ENCODE results near the gene VASH2.

Gene VASH2

DNA sequence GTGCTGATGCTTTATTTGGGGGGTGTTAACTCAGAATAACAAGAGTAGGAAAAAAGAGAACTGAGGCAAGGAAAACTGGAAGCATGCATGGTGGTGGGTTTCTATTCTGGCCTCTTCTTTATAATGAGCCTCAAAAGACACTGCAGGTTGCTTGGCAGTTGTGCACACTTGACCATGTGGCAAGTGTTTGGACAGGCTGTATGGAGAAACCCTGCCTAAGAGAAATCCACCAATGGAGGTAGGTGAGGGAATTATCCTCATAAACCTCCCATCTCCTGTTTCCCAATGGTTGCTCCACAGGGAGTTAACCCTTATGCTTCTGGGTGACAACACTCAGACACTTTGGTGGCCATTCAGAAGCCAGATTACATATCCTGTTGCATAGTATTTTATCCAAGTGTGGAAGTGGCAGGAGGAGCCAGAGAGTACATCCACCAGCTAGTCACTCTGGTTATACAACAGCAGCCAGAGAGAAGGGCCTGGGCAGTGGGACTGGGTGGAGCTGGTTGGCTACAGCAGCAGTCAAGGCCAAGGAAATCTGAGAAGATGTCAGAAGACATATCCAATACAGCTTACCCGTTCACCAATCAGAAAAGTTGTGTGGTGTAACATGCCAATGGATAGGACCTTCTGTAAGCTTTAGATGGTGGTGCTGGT, 16.4 kb upstream of the VASH2 start:
- no peak for DNase-seq

- DNase-seq, result no peak
These were observed 14.9 kb upstream of the VASH2 start for GRCh38 chr1:212935387-212935981.

DNA sequence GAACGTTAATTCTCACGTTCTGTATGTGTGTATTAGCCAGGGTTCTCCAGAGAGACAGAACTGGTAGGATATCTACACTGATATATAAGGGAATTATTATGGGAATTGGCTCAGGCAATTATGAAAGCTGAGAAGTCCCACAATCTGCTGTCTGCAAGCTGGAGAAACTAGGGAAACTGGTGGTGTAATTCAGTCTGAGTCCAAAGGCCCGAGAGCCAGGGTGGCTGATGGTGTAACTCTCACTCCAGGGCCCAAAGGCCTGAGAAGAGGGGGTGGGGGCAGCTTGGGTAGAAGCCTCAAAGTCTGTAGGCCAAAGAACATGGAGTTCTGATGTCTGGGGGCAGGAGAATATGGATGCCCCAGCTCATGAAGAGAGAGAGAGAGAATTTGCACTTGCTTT, 13.3 kb upstream of the VASH2 start:
- no peak for DNase-seq

DNA sequence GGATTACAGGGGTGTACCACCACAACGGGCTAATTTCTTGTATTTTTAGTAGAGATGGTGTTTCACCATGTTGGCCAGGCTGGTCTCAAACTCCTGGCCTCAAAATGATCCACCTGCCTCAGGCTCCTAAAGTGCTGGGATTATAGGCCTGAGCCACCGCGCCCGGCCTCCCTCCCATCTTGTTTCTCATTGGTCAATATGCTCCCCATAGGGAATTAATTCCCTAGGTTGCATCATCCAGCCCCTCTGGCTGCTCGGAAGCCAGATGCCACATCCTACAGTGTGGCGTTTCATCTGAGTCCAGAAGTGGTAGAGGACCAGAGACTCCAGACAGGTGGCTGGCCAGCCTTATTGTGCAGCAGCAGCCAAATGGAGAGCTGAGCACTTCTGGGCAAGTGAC, 11.5 kb upstream of the VASH2 start:
- no peak for DNase-seq

DNA sequence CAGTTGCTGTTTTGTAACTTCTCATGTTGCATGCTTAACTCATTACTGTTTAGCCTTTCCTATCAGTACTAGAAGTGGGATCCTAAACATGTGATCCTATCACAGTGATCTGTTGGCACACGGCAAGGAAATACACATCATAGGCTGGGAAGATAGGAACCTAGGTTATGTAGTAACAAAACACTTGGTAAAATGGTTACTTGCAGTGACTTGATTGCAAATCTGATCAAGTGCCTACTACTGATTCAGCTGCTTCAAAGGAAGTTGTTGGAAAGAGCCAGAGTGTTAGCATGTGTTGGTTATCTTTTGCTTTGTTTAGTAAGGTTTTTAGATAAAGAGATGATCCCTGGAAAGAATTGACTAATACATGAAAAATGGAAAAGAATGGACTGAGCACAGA, 8.9 kb upstream of the VASH2 start:
- DNase-seq, result no peak

DNA sequence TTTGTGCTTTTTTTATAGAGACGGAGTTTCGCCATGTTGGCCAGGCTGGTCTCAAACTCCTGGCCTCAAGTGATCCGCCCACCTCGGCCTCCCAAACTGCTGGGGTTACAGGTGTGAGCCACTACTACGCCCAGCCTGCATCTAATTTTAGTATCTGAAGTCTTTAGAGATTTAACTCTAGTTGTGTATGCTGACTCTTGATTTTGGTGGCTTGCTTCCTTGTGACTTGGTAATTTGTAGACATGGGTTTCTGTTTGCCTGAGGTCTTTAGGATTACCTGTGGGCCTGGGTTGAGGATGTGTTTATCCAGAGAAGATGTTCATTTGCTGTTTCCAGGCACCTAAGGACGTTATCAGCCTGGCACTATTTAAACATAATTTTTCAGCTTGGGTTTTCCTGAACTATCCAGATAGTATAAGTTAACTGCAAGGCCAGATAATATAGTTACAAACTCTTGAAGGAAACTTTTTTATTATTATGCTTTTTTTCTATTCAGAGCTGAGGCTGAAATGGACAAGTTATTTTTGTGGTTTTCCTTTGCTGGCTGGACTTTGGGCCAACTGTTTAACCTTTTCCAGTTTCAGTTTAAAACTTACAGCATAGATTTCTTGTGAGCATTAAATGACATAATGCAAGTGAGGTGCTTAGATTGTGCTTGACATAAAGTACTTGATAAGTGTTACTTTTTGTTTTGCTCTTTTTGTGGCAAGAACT, 7.5 kb upstream of the VASH2 start:
- DNase-seq, result no peak

DNA sequence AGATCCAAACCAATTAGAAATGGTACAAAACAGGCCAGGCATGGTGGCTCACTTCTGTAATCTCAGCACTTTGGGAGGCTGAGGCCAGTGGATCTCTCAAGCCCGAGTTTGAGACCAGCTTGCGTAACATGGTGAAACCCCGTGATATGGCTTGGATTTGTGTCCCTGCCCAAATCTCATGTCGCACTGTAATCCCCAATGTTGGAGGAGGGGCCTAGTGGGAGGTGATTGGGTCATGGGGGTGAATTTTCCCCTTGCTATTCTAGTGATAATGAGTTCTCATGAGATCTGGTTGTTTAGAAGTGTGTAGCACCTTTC, 7.0 kb upstream of the VASH2 start:
- no peak for DNase-seq

GRCh38 chr1:212944229-212944901, 6.0 kb upstream of the VASH2 start:
- DNase-seq, result no peak

- no peak for DNase-seq
These were observed 5.3 kb upstream of the VASH2 start for GRCh38 chr1:212945056-212945455.

DNA sequence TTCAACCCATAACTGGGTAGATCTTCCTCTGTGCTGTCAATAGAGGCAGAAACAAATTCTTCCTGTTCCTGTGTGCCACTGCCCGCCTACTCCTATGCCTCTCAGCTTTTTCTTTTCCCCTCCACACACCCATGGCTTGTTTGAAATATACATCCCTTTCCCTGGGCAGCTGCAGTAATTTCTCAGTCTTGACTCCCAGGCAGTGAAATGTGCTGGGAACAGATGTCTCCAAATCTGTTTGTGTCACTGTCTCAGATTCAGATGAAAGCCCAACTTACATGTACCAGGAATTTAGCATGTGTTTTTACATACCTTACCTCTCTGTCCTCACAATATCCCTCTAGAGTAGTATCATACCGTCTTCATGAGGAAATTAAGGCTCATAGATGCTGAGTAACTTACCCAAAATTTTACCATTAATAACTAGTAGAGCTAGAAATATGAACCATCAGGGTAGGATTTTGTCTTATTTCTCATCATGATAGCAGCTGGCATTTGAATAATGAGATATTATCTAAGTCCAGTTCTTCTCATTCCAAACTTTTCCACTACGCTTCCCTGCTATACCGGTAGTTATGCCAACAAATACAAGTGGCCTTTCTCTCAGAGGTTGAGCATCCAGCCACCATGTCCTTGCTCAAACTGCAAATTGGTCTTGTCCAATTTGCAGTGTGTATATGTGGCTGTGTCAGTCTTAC, 4.7 kb upstream of the VASH2 start:
- no peak for DNase-seq

- no peak for DNase-seq
These were observed 3.5 kb upstream of the VASH2 start for GRCh38 chr1:212946872-212947271.

DNA sequence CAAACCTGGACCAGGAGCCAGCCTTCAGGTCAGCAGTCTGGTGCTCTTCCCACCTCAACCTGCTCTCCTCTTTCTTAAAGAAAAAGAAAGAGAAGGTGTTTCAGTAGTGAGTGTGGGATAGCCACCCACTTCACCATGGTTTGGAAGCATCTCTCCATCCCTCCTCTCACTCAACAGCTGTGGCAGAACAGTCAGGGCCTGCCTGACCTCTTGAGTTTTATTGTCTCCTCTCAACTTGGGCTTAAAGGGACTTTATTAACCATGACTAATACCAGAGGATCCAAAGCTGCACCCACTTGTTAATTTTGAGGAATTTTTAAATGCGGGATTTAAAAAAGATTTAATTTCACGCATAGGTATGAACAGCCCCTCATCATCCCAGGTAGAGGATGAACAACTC, 570 bp upstream of the VASH2 start:
- no peak for DNase-seq

GRCh38 chr1:212951126-212951946, 995 bp downstream of the VASH2 start:
- no peak for DNase-seq

DNA sequence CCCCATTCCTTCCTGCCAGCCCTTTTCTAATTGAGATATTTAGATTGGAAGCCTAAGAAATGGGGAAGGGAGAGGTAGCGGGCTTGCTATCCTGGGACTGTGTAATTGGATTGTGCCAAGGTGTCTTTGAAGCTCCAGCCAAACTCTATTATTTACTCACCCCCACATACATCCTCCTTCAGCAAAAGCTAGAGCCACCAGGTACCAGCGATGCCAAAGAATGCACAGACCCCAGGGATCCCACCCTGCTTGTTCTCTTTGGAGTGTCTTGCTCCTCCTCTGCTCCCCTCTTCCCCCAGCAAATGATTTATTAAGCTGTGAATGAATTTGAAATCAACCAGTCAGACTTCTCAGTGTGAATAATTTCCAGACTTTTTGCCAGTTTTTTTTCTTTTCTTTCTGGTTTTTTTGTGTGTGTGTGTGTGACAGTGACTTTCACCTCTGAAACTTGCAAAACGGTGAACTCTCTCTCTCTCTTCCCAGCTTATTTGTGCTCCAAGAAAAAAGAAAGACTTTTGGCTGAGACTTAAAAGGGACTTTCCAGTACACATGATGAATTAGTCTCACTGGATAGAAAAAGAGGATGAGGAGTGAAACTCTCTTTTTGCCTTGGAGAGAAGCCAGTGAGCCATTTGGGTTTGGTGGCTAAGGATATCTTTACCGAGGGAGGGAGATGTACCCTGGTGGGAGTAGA, 1.8 kb downstream of the VASH2 start:
- no peak for DNase-seq

GRCh38 chr1:212952641-212952976, 2.3 kb downstream of the VASH2 start:
- no peak for DNase-seq

DNA sequence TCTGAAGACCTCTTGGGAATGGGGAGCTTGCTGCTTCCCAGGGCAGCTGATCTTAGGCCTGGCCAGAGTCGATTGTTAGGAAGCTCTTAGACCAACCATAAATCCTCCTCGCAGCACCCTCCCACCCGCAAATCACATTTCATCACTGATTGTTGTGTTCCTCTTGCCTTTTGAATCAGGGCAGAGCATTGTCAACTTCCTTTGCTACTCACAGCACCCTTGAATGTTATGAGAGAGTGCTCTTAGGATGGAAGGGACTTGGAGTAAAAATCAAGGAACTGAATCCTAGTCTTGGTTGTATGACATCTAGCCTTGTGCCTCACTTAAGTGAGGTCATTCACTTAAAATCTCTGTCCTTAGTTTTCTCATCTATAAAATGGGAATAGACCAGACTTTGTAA, 3.0 kb downstream of the VASH2 start:
- DNase-seq, result no peak

GRCh38 chr1:212954514-212954913, 4.2 kb downstream of the VASH2 start:
- DNase-seq, result no peak

DNA sequence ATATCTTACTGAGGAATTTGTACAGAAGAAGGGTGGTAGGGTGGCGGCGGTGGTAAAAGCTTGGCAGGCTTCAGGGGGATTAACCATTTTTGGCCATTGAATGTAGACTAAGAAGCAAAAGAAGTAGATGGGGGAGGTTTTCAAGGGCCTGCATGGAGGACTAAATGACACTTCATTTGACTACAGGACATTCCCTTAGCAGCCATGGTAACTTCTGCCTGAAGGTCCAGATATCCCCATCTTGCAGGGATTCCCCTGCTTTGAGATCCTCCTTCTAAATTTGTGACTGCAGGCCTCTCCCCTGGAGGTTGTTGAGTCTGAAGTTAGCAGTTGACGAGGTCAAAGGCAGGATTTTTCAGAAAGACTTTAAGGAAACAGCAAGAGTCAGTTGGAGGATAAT, 4.8 kb downstream of the VASH2 start:
- DNase-seq, result no peak

GRCh38 chr1:212955961-212956620, 5.8 kb downstream of the VASH2 start:
- no peak for DNase-seq

- no peak for DNase-seq
These were observed 7.2 kb downstream of the VASH2 start for GRCh38 chr1:212957546-212957945.

- no peak for DNase-seq
These were observed 7.8 kb downstream of the VASH2 start for GRCh38 chr1:212958175-212958574.
